HEK293 (cell line): Measurements from ENCODE around the gene INAVA.
"Not testable (repeated sequence)": the region's sequence is repeated elsewhere in the genome, so short reads cannot be mapped to it uniquely, and the experiment has no call there.

Experiments
- CTCF ChIP-seq: fragments of 450-650 bp; formaldehyde crosslinking; IDR thresholded peaks from 2 replicates; pipeline ENCODE4 v1.5.1; 2016; ENCODE audit warnings: missing biosample characterization, missing genetic modification characterization
- HOXA7 ChIP-seq: sonication (generic); formaldehyde crosslinking; IDR thresholded peaks from 2 replicates; pipeline ENCODE4 v1.8.1; 2022; ENCODE audit warnings: missing genetic modification reagents, borderline replicate concordance
- PRDM6 ChIP-seq: fragments of 450-650 bp; formaldehyde crosslinking; IDR thresholded peaks from 2 replicates; pipeline ENCODE4 v1.5.1; 2017; ENCODE audit warnings: missing biosample characterization, missing genetic modification characterization
- ZFP37 ChIP-seq: fragments of 450-650 bp; formaldehyde crosslinking; IDR thresholded peaks from 2 replicates; pipeline ENCODE4 v1.5.1; 2016; ENCODE audit warnings: missing biosample characterization, missing genetic modification characterization
- ZFP41 ChIP-seq: fragments of 450-650 bp; formaldehyde crosslinking; IDR thresholded peaks from 2 replicates; pipeline ENCODE4 v1.5.1; 2016; ENCODE audit warnings: missing biosample characterization, missing genetic modification characterization, borderline replicate concordance
- ZNF121 ChIP-seq: fragments of 450-650 bp; formaldehyde crosslinking; IDR thresholded peaks from 2 replicates; pipeline ENCODE4 v1.5.1; 2016; ENCODE audit warnings: missing biosample characterization, missing genetic modification characterization
- ZNF175 ChIP-seq: fragments of 450-650 bp; formaldehyde crosslinking; IDR thresholded peaks from 2 replicates; pipeline ENCODE4 v1.5.1; 2016; ENCODE audit warnings: missing biosample characterization, missing genetic modification characterization
- ZNF398 ChIP-seq: fragments of 450-650 bp; formaldehyde crosslinking; IDR thresholded peaks from 2 replicates; pipeline ENCODE4 v1.5.1; 2017; ENCODE audit warnings: missing biosample characterization, missing genetic modification characterization
- ZNF776 ChIP-seq: fragments of 450-650 bp; formaldehyde crosslinking; IDR thresholded peaks from 2 replicates; pipeline ENCODE4 v1.5.0; 2017; ENCODE audit warnings: missing biosample characterization, missing genetic modification characterization, borderline replicate concordance
- ZSCAN30 ChIP-seq: fragments of 450-650 bp; IDR thresholded peaks from 2 replicates; pipeline ENCODE4 v1.5.1; 2018; ENCODE audit warnings: missing biosample characterization, mild to moderate bottlenecking, missing genetic modification characterization, moderate library complexity

- not testable (repeated sequence) for TF ChIP-seq ZNF398 (tag by site-specific recombination); ZFP41; ZNF121 (tag by site-specific recombination); ZNF175 (tag by site-specific recombination); HOXA7 (CRISPR knock-in tag); ZNF776 (tag by site-specific recombination); CTCF (tag by site-specific recombination); ZSCAN30 (tag by site-specific recombination); PRDM6 (tag by site-specific recombination); ZFP37 (tag by site-specific recombination)
Observed at GRCh38 chr1:200935286-200935962, 40.7 kb downstream of the INAVA start.
